ENCODE results near the gene NCAPH2. TPM values are rescaled to one million over a fixed set of nuclear protein-coding genes. Genes with fewer than 3 reads are reported as not detected.

The NCAPH2 gene
- total RNA-seq, 4 donors from 2014 or later: 26.5 to 64.7 (median 41.6) TPM

DNA sequence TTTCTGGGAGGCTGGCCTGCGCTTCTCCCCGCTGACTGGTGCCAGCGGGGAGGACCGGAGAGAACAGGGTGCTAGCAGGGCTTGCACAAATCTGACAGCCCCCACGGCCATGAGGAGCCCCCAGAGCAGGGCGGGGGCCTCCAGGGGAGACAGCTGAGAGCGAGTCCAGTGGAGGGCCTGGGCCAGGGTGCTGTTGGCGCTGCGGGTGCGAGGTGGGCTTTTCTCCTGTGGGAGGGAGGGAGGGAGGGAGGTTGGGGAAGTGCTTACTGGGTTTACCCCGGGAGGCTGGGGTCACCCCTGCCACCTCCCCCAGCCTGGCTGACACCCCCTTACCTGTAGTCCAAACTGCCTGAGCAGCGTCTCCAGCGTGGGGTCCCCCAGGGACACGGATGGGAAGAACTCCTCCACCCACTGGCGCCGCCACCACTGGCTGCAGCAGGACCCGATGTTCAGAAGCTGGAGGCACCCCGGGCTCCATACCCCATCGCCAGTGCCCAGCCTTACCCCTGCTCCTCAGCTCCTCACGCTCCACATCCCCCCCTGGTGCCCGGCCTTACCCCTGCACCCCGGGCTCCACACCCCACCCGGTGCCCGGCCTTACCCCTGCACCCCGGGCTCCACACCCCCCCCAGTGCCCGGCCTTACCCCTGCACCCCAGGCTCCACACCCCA, 4.4 kb upstream of the NCAPH2 start:
- TF ChIP-seq EP300 (IDR thresholded peaks at IDR 0.05; ENCODE audit: low read depth) (no peak), POLR2AphosphoS5 (IDR thresholded peaks at IDR 0.05) (no peak), POLR2A (IDR thresholded peaks at IDR 0.05) (no peak)
- TF ChIP-seq, protein P1, sequence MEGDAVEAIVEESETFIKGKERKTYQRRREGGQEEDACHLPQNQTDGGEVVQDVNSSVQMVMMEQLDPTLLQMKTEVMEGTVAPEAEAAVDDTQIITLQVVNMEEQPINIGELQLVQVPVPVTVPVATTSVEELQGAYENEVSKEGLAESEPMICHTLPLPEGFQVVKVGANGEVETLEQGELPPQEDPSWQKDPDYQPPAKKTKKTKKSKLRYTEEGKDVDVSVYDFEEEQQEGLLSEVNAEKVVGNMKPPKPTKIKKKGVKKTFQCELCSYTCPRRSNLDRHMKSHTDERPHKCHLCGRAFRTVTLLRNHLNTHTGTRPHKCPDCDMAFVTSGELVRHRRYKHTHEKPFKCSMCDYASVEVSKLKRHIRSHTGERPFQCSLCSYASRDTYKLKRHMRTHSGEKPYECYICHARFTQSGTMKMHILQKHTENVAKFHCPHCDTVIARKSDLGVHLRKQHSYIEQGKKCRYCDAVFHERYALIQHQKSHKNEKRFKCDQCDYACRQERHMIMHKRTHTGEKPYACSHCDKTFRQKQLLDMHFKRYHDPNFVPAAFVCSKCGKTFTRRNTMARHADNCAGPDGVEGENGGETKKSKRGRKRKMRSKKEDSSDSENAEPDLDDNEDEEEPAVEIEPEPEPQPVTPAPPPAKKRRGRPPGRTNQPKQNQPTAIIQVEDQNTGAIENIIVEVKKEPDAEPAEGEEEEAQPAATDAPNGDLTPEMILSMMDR (IDR thresholded peaks at IDR 0.05): no peak
- intact Hi-C loops (cut with DNase I; ENCODE audit: low total_unique reads): no loop called here
- no peak for DNase-seq
- no peak overlapping the region for H3K4me3 ChIP-seq
- 97% methylated on average over 20 of the region's 26 CpGs; no CpG with 5 or more reads in 1 of the 2 donors for WGBS, 2 donors (ENCODE audit: low coverage in 1 of 2)
- no peak overlapping the region for H3K27ac ChIP-seq
- H3K4me1 ChIP-seq: peaks cover 8 to 21% (median 12%) of the 10 kb centered on the region in 4 donors
- in situ Hi-C loops (cut with MboI; ENCODE audit: low pct_ligation_motif_present in 1 of 4, low pct_unique_long_range_greater_than_20kb in 1 of 4, low sequenced_read_pairs in 3 of 4): no loop called here
- peaks cover 0 to 4% (median 0%) of the 10 kb centered on the region in 4 donors for H3K36me3 ChIP-seq
- H3K27me3 ChIP-seq: no peaks in the 10 kb centered on the region
- H3K9me3 ChIP-seq: no peaks in the 10 kb centered on the region

DNA sequence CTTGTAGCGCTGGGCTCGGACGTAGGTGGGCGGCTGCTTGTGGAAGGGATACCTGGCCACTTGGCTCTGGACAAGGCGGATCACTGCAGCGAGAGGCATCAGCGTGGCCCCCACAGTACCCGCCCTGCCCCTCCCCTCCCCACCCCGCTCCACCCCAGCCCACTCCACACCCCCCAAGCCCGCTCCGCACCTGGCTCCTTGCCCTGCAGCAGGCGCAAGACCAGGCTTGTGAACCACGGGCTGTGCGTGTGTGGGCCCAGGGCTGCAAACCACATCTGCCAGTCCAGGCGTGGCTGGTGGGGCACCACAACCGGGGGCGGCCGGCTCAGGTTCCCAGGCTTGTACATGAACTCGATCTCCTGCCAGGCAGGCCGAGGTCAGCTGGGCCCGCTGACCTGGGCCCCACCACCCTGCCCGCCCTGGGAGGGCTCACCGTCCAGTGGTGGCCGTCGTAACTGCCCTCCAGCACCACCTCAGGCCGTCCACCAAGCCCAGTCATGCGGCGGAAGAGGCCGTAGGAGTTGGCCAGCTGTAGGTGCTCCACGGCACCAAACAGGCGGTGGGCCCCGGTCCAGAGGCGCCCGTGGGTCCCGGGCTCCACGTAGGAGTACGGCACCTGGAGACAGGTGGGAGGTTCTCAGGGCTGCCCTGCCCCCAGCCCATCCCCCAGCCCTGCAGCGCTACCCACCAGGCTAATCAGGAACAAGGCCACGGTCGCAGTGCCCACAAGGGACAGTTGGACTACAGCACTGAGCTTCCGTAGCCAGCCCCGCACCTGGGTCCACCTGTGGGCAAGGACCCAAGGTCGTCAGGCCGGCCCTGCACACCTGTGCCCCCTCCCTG, 3.4 kb upstream of the NCAPH2 start:
- intact Hi-C loops (cut with DNase I; ENCODE audit: low total_unique reads): no loop called here
- Histone ChIP-seq H3K27ac (no peak overlapping the region), H3K4me1 (peaks cover 8 to 30% (median 20%) of the 10 kb centered on the region in 4 donors), H3K36me3 (peaks cover 0 to 4% (median 0%) of the 10 kb centered on the region in 4 donors), H3K27me3 (no peaks in the 10 kb centered on the region), H3K9me3 (no peaks in the 10 kb centered on the region), H3K4me3 (no peak overlapping the region)
- no peak for DNase-seq
- TF ChIP-seq EP300 (IDR thresholded peaks at IDR 0.05; ENCODE audit: low read depth) (no peak), POLR2AphosphoS5 (IDR thresholded peaks at IDR 0.05) (no peak), POLR2A (IDR thresholded peaks at IDR 0.05) (no peak)
- TF ChIP-seq, protein P1 (IDR thresholded peaks at IDR 0.05): no peak
- in situ Hi-C loops (cut with MboI; ENCODE audit: low pct_ligation_motif_present in 1 of 4, low pct_unique_long_range_greater_than_20kb in 1 of 4, low sequenced_read_pairs in 3 of 4): no loop called here
- 93% methylated on average over 44 of the region's 44 CpGs; no CpG with 5 or more reads in 1 of the 2 donors for WGBS, 2 donors (ENCODE audit: low coverage in 1 of 2)

DNA sequence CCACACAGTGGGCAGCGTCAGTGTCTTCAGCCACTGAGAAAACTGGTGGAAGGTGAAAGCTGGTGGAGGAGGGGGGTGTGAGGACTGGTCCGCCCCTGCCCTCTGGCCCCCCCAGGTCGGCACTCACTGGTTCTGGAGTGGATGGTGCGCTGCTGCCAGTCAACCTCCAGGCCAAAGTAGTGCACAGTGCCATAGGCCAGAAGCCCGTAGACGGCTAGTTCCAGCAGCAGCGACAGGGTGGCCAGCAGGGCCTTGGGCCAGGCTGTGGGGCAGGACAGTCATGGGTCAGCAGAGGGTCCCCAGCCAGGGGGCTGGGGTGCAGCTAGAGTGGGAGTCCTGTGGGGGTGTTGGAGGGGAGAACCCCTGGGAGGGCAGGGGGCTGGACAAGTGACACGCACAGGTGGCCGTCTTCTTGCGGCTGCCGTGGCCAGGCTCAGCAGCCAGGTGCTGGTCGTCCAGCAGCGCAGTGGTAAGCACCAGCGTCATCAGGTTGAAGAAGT, 2.7 kb upstream of the NCAPH2 start:
- Histone ChIP-seq H3K4me3 (no peak overlapping the region), H3K36me3 (peaks cover 0 to 4% (median 0%) of the 10 kb centered on the region in 4 donors), H3K27me3 (no peaks in the 10 kb centered on the region), H3K4me1 (peaks cover 8 to 30% (median 21%) of the 10 kb centered on the region in 4 donors), H3K9me3 (no peaks in the 10 kb centered on the region), H3K27ac (no peak overlapping the region)
- TF ChIP-seq POLR2AphosphoS5 (IDR thresholded peaks at IDR 0.05) (no peak), EP300 (IDR thresholded peaks at IDR 0.05; ENCODE audit: low read depth) (no peak), POLR2A (IDR thresholded peaks at IDR 0.05) (no peak)
- TF ChIP-seq, protein P1 (IDR thresholded peaks at IDR 0.05): no peak
- DNase-seq: no peak
- in situ Hi-C loops (cut with MboI; ENCODE audit: low pct_ligation_motif_present in 1 of 4, low pct_unique_long_range_greater_than_20kb in 1 of 4, low sequenced_read_pairs in 3 of 4): no loop called here
- WGBS, 2 donors (ENCODE audit: low coverage in 1 of 2): 92% methylated on average over 14 of the region's 14 CpGs; no CpG with 5 or more reads in 1 of the 2 donors
- intact Hi-C loops (cut with DNase I; ENCODE audit: low total_unique reads): no loop called here
